ENCODE results near the gene CFAP161. TPM values are rescaled to one million over a fixed set of nuclear protein-coding genes. Genes with fewer than 3 reads are reported as not detected.

The CFAP161 gene
- total RNA-seq, 4 donors from 2014 or later: not detected

GRCh38 chr15:81093961-81094360, 40.1 kb upstream of the CFAP161 start:
- intact Hi-C loops (cut with DNase I; ENCODE audit: low total_unique reads): no loop called here
- WGBS, 2 donors (ENCODE audit: low coverage in 1 of 2): 86 to 95% methylated on average over 3 to 5 of the region's 5 CpGs

GRCh38 chr15:81095690-81096365, 38.2 kb upstream of the CFAP161 start:
- intact Hi-C loops (cut with DNase I; ENCODE audit: low total_unique reads): no loop called here

More at GRCh38 chr15:81093961-81094360, 40.1 kb upstream of the CFAP161 start:
- H3K9me3 ChIP-seq: no peaks in the 10 kb centered on the region
- H3K4me3 ChIP-seq: no peak overlapping the region
- H3K27ac ChIP-seq: no peak overlapping the region
- H3K27me3 ChIP-seq: peaks cover 13% of the 10 kb centered on the region
- H3K36me3 ChIP-seq: no peaks in the 10 kb centered on the region
- DNase-seq: no peak
- TF ChIP-seq POLR2A (IDR thresholded peaks at IDR 0.05) (no peak), EP300 (IDR thresholded peaks at IDR 0.05; ENCODE audit: low read depth) (no peak), POLR2AphosphoS5 (IDR thresholded peaks at IDR 0.05) (no peak), CTCF (IDR thresholded peaks at IDR 0.05) (no peak)
- peaks cover 0 to 5% (median 0%) of the 10 kb centered on the region in 4 donors for H3K4me1 ChIP-seq
- in situ Hi-C loops (cut with MboI; ENCODE audit: low pct_ligation_motif_present in 1 of 4, low pct_unique_long_range_greater_than_20kb in 1 of 4, low sequenced_read_pairs in 3 of 4): no loop called here

GRCh38 chr15:81096398-81096797, 37.7 kb upstream of the CFAP161 start:
- peaks cover 16% of the 10 kb centered on the region for H3K27me3 ChIP-seq
- no peaks in the 10 kb centered on the region for H3K36me3 ChIP-seq
- TF ChIP-seq EP300 (IDR thresholded peaks at IDR 0.05; ENCODE audit: low read depth) (no peak), CTCF (IDR thresholded peaks at IDR 0.05) (no peak), POLR2AphosphoS5 (IDR thresholded peaks at IDR 0.05) (no peak), POLR2A (IDR thresholded peaks at IDR 0.05) (no peak)
- H3K9me3 ChIP-seq: no peaks in the 10 kb centered on the region
- in situ Hi-C loops (cut with MboI; ENCODE audit: low pct_ligation_motif_present in 1 of 4, low pct_unique_long_range_greater_than_20kb in 1 of 4, low sequenced_read_pairs in 3 of 4) (no loop called here), intact Hi-C loops (cut with DNase I; ENCODE audit: low total_unique reads) (no loop called here)
- peaks cover 0 to 5% (median 0%) of the 10 kb centered on the region in 4 donors for H3K4me1 ChIP-seq
- H3K27ac ChIP-seq: no peak overlapping the region
- DNase-seq: no peak
- H3K4me3 ChIP-seq: no peak overlapping the region
- WGBS, 2 donors (ENCODE audit: low coverage in 1 of 2): 72 to 80% methylated on average over 1 to 6 of the region's 6 CpGs

More at GRCh38 chr15:81095690-81096365, 38.2 kb upstream of the CFAP161 start:
- Histone ChIP-seq H3K36me3 (no peaks in the 10 kb centered on the region), H3K9me3 (no peaks in the 10 kb centered on the region), H3K4me1 (peaks cover 0 to 5% (median 0%) of the 10 kb centered on the region in 4 donors), H3K4me3 (no peak overlapping the region), H3K27me3 (peaks cover 16% of the 10 kb centered on the region), H3K27ac (no peak overlapping the region)
- in situ Hi-C loops (cut with MboI; ENCODE audit: low pct_ligation_motif_present in 1 of 4, low pct_unique_long_range_greater_than_20kb in 1 of 4, low sequenced_read_pairs in 3 of 4): no loop called here
- TF ChIP-seq POLR2A (IDR thresholded peaks at IDR 0.05) (no peak), EP300 (IDR thresholded peaks at IDR 0.05; ENCODE audit: low read depth) (no peak), CTCF (IDR thresholded peaks at IDR 0.05) (no peak), POLR2AphosphoS5 (IDR thresholded peaks at IDR 0.05) (no peak)
- WGBS, 2 donors (ENCODE audit: low coverage in 1 of 2): 73 to 85% methylated on average over 6 to 12 of the region's 12 CpGs
- DNase-seq: no peak

GRCh38 chr15:81097116-81097889, 36.8 kb upstream of the CFAP161 start:
- in situ Hi-C loops (cut with MboI; ENCODE audit: low pct_ligation_motif_present in 1 of 4, low pct_unique_long_range_greater_than_20kb in 1 of 4, low sequenced_read_pairs in 3 of 4) (no loop called here), intact Hi-C loops (cut with DNase I; ENCODE audit: low total_unique reads) (no loop called here)
- no peak overlapping the region for H3K4me3 ChIP-seq
- peaks cover 16% of the 10 kb centered on the region for H3K27me3 ChIP-seq
- no peaks in the 10 kb centered on the region for H3K9me3 ChIP-seq
- TF ChIP-seq CTCF (IDR thresholded peaks at IDR 0.05) (no peak), POLR2AphosphoS5 (IDR thresholded peaks at IDR 0.05) (no peak), POLR2A (IDR thresholded peaks at IDR 0.05) (no peak), EP300 (IDR thresholded peaks at IDR 0.05; ENCODE audit: low read depth) (no peak)
- no peak overlapping the region for H3K27ac ChIP-seq
- H3K36me3 ChIP-seq: no peaks in the 10 kb centered on the region
- H3K4me1 ChIP-seq: peaks cover 0 to 4% (median 0%) of the 10 kb centered on the region in 4 donors
- DNase-seq: no peak
- WGBS, 2 donors (ENCODE audit: low coverage in 1 of 2): 48 to 67% methylated on average over 4 to 10 of the region's 10 CpGs
